AG20443 (cell line): ENCODE measurements around the gene LRRC14B.
A peak's percentile ranks its signal among the peaks of the same experiment; 100 is the strongest.
"Not testable (repeated sequence)": the region's sequence is repeated elsewhere in the genome, so short reads cannot be mapped to it uniquely, and the experiment has no call there.

Experiments
- DNase-seq: peaks from one replicate; pipeline ENCODE4 v3.0.0; 2012; ENCODE audit warnings: low spot score, mixed read lengths

The LRRC14B gene

DNA sequence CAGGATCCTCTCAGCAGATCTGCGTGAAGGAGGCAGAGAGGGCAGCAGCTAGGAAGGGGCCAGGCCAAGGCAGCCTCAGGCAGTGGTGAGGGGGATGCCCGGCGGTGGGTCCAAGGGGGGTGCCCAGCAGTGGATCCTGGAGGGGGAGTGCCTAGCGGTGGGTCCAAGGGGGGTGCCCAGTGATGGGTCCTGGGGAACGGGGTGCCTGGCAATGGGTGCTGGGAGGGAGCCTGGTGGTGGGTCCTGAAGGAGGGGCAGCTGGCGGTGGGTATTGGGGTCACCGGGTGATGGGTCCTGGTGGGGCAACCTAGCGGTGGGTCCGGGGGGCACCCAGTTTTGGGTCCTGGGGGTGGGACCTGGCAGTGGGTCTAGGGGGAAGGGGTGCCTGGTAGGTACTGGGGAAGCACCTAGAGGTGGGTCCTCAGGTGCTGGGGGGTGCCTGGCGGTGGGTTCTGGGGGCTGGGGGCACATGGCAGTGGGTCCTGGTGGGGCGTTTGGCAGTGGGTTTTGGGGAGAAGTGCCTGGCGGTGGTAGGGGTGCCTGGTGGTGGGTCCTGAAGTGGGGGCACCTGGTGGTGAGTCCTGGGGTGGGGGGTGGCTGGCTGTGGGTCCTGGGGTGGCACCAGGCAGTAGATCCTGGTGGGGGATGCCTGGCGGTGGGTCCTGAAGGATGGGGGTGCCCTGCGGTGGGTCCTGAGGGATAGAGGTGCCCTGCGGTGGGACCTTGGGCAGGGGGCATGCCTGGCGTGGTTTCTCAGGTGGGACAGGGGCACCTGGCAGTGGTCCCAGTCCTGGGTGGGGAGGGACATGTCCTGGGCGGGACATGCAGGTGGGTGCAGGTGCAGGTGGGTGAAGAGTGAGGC lies 1.9 kb downstream of the LRRC14B start:
- no peak for DNase-seq

DNA sequence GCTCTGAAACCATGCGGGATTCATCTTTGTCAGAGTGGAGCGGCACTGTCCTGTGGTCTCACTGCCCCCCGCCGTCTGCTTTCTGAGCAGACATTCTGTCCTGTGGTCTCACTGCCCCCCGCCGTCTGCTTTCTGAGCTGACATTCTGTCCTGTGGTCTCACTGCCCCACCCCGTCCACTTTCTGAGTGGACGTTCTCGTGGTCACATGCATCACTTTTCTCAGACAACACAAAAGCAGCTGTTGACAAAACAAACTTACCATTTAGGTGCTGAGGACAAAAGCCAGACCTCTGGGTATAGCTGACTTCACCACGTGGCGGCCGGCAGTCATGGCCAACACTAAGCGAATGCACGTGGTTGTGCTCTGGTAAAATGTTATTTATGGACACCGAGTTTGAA lies 2.8 kb downstream of the LRRC14B start:
- DNase-seq: no peak

GRCh38 chr5:194603-195209 lies 3.4 kb downstream of the LRRC14B start:
- DNase-seq: no peak

DNA sequence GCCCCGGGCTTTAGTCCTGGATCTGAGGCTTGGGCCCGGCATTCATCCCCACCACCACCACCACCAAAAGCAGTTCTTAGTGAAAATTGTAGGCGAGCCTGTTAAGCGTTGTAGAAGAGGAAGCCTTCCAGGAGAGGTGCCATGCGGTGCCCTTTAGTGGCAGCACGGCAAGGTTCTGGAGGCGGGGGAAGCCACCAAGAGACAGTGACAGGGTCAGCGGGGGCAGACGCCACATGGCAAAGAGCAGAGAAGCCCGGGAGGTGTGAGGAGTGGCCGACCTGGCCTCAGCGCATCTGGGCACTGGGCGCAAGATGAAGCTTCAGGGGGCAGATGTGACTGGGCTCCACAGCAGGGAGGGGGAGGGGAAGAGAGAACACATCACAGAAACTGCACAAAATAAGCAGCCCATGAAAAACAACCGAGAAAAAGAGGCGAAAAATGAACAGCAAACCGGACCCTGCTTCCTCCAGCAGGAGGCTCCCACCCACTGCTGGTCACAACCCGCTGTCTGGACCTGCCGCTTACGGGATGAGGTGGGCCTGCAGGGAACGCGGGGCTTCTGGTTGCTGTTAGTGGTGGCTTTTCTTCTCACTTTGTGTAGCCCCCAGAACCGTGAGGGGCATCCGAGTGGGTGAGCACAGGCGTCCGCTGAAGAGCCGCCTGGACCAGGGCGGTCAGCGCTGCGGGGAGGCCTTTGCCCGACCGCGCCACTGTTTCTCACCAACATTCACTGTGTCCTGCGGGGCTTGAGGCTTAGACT lies 4.3 kb downstream of the LRRC14B start:
- no peak for DNase-seq

GRCh38 chr5:196350-196749 lies 5.1 kb downstream of the LRRC14B start:
- DNase-seq: no peak

- not testable (repeated sequence) for DNase-seq
Measured at GRCh38 chr5:197031-197430, 5.7 kb downstream of the LRRC14B start.

DNA sequence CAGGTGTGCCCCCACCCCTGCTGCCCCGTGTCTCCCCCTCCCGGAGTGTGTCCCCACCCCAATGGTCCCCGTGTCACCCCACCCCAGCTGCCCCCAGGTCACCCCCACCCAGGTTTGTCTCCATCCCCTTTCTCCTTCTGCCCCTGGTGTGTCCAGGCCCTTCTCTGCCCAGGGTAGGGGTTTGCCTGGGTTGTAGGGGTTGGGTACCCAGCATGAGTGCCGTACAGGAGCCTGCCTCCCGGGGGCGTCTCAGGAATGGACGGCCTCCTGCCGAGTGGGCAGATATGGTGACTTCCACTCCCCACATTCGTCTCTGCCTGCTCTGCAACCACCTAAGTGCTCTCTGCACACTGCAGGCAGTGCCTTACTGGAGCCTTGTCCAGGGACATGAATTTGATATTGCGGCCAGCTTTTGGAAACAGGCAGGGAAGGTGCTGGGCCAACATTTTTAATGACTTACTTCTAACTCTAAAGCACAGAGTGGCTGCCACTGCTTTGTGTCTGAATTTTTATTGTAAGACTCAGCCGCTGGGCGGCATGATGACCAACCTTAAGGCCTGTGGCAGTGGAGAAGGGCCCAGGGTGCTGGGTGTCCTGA lies 6.7 kb downstream of the LRRC14B start:
- DNase-seq: no peak

DNA sequence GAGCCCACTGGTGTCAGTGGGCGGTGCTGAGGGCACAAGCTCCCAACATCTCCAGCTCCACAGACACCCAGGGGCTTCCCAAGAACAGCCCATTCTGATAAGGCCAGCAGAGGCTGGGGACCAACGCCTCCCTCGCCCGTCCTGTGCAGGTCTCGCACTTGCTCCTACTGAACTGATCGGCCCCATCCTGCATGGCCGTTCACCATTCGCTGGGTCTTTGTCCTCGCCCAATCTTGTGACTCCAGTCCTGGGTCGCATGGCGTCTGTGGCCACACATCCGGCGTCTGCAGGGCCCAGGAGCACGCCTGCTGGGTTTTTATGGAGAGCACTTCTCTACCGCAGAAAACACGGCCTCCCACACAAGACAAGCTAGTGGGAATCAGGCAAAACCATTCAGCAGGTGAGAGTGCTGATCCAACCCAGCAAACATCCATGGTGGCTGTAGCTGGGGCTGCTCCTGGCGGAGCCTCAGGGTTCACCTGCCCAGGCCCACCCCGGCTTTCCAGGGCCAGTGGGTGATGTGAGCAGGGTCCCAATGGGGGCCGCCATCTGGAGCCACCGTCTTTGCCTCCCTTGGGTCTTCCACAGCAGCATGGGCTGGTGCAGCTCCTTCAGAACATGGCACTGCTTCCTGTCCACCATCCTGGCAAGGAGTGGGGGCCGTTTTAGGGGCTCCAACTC lies 7.4 kb downstream of the LRRC14B start:
- DNase-seq: no peak

GRCh38 chr5:199197-199949 lies 8.1 kb downstream of the LRRC14B start:
- no peak for DNase-seq

DNA sequence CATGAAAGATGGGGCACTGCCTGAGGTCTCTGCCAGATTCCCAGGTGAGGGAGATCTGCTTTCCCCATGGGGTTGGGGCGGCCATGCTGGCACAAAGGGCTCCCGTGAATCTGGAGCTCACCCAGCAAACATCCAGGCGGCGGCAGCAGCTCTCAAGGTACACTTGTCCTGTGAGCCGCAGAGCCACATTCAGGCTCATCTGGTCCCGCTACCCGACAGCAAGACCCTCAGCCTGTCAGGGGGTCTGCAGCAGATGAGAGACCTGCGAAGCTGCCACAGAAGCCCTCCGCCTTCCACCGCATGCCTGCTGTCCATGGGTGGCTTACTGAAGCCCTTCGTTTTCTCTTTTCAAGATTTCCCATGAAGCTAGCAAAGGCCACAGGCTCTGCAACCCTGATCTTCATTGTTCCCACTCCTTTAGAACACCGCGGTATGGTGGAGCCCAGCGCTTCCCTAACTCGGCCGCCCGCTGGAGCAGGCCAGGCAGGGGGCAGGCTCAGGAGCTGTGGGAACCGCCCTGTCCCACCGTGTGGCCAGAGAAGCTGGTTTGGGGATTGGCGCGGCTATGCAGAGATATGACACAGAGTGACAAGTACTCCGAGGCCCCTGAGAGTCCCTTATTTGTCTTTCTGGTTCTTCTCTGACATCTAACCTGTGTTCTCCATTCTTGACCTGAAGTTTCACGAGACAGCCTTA lies 8.8 kb downstream of the LRRC14B start:
- DNase-seq: peak; percentile 7

GRCh38 chr5:200985-201384 lies 9.7 kb downstream of the LRRC14B start:
- no peak for DNase-seq

DNA sequence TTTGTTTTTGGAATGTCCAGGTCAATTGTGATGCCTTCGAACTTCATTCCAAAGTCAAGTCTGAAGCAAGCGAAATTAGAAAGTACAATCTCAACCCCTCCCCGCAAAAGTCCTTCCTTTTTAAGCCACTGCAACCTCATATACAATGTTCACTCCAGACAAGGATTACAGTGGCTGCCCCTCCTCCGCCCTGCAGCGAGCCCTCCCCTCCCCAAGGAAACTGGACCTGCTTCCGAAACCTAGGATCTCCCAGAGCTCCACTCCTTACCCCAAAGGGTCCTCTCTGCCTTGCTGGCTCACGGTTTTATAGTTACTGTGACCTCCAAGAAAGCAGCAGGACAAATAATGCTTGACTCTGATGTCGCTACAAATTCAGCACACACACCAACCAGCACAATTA lies 10.4 kb downstream of the LRRC14B start:
- DNase-seq: no peak

DNA sequence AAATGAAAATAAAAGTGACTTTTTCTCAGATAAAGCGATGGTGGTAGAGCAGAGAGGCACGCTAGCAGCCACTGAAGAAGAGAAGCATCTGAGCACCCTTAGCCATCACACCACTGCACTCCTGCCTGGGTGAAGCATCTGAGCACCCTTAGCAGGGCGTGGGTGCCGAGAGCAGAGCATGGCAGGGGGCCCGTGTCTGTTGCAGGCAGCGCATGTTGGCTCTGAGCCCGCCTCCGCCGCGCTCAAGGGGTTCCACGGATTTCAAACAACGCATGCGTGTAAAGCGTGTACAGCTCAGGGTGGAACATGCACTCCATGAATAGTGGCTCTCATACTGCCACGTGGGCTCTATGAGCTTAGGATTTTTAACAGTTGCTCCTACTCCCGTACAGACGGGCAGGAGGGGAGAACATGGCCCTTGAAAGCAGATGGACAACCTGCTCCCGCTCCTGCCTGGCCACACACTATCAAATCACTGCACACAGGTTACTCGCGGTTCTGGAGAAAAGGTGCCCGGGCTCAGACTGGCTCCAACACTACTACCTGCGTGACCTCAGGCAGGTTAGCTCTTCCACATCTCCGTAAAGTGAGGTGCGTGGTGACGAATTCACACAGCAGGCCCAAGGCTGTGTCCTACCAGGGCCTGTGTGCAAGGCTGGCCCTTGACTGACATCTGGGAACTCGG lies 12.1 kb downstream of the LRRC14B start:
- DNase-seq: peak; percentile 5

GRCh38 chr5:204001-204400 lies 12.7 kb downstream of the LRRC14B start:
- peak; percentile 4 for DNase-seq

DNA sequence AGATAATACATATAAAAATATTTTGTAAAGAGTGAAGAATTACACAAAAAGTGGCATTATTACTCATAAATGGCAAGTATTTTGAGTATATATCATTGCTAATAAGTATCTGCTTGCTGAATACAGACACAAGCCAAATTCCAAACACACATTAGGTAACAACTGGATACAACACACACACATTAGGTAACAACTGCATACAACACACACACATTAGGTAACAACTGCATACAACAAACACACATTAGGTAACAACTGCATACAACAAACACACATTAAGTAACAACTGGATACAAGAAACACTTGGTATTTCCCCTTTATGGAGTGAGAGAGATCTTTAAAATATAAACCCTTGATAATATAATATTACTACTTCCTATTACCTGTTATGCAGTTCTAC lies 13.2 kb downstream of the LRRC14B start:
- DNase-seq: no peak

DNA sequence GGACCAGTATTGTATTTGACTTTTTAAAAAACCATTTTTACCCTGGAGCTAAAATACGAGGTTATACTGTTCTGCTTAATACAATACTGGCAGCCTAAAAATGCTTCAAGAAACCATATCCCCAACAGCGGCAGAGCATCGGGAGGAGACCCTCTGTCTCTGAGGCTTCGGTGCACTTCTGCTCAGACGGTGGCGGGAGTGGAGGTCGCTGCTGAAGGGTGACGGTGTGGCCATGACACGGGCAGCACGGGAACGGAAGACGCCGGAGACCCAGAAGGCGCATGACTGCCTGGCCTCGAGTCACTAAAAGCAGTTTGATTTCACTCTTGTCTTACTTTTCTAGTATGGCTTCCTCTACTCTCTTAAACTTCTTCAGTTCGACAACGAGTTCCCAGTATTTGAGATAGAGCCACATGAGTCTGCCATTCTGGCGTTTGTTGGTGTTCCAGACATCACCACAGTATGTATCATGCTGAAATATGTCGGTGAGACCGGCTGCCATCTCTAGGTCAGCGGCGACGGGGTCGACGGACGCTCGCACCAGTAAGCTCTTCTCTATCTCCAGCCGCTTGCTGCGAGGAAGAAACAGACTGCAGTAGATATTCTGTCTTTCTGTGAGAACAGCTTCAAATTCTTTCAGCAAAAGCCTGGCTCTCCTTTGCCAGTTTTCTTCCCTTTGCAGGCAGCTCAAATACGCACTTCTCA lies 13.8 kb downstream of the LRRC14B start:
- no peak for DNase-seq

DNA sequence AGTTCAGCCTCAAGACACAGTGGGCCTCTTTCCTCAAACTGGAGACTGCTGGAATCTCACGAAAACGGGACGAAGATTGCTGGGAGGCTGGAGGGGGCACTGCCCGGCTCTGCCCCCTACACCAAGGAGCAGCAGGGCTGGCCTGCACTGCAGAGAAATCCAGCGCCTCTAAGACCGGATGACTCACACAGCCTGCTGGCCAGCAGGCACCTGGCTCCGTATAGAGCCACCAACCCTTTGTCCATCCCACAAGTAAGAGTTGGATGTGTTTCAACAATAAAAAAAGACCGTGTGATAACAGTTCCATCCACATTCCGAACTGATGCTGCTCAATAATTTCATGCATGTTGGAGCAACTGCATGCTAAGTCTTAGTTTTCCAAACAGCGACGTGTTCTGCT lies 15.1 kb downstream of the LRRC14B start:
- peak; percentile 55 for DNase-seq

GRCh38 chr5:206927-207536 lies 15.7 kb downstream of the LRRC14B start:
- no peak for DNase-seq

DNA sequence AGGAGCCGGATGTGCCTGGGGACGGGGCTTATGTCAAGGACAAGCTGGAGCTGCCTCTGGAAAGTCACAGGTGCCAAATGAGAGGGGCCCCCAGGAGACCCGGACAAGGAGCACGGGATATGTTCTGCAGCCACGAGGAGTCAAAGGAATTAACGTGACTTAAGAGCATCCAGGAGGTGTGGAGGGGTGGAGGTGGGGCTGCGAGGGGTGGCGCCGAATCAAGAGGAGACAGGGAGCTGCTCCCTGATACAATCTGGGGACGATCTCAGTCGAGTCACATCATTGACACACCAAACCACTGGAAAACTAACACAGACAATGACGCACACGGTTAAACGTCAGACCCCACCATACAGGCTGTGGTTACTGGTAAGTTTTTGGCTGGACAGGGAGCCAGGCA lies 16.3 kb downstream of the LRRC14B start:
- DNase-seq: no peak
